Loucy (cell line): ENCODE results near the gene ADCY5.

Experiments used
- CTCF ChIP-seq: fragments of 200-600 bp; sonication (generic); conservative IDR thresholded peaks from 2 replicates; pipeline ENCODE4 v1.5.1; 2014; ENCODE audit warnings: mild to moderate bottlenecking, antibody characterized with exemption, low read length
- EZH2phosphoT487 ChIP-seq: fragments of 200-600 bp; IDR thresholded peaks from 2 replicates; pipeline ENCODE4 v1.6.1; 2018; ENCODE audit warnings: antibody characterized with exemption, mild to moderate bottlenecking, moderate library complexity, borderline replicate concordance

- TF ChIP-seq CTCF (no peak), EZH2phosphoT487 (no peak)
Observed at GRCh38 chr3:123327956-123328850, 120.7 kb downstream of the ADCY5 start.
